Adrenal gland (tissue), 5 donors: Measurements from ENCODE around the gene BHLHE23.

Experiments
- POLR2A ChIP-seq, 2 donors: fragments of 450-650 bp; IDR thresholded peaks; one replicate each; pipeline ENCODE4 v1.6.1; 2017; ENCODE audit warnings: antibody characterized with exemption in 2 of 2, mild to moderate bottlenecking in 2 of 2, moderate library complexity in 1 of 2
- TF ChIP-seq, protein P1 (sequence below), 6 experiments: fragments of 450-650 bp in 4 of 6; fragments of 200-600 bp in 2 of 6; sonication (generic) in 1 of 6; IDR thresholded peaks; 1 replicate in 5 of 6; 2 replicates in 1 of 6; pipeline versions ENCODE4 v1.5.1 to v1.8.0; 2016 to 2021; ENCODE audit warnings: antibody characterized with exemption in 6 of 6, mild to moderate bottlenecking in 2 of 6, moderate library complexity in 1 of 6
- donor health status: DM: no; HTN: no; CAD: no.

DNA sequence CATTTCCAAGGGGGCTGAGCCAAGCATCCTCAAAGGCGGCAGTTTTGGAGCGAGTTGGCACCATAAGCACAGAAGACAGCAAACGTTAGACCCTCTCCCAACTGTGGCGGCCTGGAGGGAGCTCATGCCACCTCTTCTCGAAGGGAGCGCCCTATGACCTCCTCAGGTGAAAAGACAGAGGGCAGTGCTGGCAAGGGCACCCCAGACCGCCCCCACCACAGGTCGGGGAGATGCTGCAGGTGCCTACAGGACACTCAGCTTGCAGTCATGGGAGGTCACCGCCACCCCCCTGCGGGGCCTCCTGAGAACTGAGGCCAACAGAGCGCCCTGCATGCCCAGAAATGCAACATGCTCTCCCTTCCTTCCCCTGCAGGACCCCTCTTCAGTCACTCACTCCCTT, 45.1 kb upstream of the BHLHE23 start:
- no peak for TF ChIP-seq POLR2A (IDR thresholded peaks at IDR 0.05)
- TF ChIP-seq, protein P1, sequence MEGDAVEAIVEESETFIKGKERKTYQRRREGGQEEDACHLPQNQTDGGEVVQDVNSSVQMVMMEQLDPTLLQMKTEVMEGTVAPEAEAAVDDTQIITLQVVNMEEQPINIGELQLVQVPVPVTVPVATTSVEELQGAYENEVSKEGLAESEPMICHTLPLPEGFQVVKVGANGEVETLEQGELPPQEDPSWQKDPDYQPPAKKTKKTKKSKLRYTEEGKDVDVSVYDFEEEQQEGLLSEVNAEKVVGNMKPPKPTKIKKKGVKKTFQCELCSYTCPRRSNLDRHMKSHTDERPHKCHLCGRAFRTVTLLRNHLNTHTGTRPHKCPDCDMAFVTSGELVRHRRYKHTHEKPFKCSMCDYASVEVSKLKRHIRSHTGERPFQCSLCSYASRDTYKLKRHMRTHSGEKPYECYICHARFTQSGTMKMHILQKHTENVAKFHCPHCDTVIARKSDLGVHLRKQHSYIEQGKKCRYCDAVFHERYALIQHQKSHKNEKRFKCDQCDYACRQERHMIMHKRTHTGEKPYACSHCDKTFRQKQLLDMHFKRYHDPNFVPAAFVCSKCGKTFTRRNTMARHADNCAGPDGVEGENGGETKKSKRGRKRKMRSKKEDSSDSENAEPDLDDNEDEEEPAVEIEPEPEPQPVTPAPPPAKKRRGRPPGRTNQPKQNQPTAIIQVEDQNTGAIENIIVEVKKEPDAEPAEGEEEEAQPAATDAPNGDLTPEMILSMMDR (IDR thresholded peaks at IDR 0.05), result no peak
